Anterior cingulate cortex (tissue), 58 donors: ENCODE results near the gene ZNF282.
"Not testable (repeated sequence)": the region's sequence is repeated elsewhere in the genome, so short reads cannot be mapped to it uniquely, and the experiment has no call there.

Experiments used
- DNase-seq, 58 donors: peaks; one replicate each; lab custom pipeline; 2025; lab: John Stamatoyannopoulos, UW

The ZNF282 gene

DNA sequence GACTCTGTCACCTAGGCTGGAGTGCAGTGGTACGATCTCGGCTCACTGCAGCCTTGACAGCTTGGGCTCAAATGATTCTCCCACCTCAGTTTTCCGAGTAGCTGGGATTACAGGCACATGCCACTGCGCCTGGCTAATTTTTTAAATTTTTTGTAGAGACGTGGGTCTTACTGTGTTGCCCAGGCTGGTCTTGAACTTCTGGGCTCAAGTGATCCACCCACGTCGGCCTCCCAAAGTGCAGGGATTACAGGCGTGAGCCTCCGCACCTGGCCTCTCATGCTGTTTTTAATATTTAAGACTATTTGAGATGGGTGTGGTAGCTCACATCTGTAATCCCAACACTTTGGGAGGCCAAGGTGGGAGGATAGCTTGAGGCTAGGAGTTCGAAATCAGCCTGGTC, 56.2 kb downstream of the ZNF282 start:
- DNase-seq: not testable (repeated sequence)

GRCh38 chr7:149252378-149252777, 57.0 kb downstream of the ZNF282 start:
- DNase-seq: no peak

DNA sequence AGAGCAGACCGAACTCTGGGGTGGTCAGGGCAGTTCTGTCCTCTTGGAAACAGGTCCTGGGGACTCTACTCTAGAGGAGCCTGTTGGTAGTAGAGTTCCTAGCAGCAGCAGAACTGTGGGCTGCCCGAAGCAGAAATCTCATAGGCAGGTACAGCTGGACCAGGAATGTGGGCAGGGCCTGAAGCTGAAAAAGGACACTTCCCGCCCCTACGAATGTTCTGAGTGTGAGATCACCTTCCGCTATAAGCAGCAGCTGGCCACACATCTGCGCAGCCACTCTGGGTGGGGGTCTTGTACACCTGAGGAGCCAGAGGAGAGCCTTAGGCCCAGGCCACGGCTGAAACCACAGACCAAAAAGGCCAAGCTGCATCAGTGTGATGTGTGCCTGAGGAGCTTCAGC, 58.3 kb downstream of the ZNF282 start:
- no peak for DNase-seq

DNA sequence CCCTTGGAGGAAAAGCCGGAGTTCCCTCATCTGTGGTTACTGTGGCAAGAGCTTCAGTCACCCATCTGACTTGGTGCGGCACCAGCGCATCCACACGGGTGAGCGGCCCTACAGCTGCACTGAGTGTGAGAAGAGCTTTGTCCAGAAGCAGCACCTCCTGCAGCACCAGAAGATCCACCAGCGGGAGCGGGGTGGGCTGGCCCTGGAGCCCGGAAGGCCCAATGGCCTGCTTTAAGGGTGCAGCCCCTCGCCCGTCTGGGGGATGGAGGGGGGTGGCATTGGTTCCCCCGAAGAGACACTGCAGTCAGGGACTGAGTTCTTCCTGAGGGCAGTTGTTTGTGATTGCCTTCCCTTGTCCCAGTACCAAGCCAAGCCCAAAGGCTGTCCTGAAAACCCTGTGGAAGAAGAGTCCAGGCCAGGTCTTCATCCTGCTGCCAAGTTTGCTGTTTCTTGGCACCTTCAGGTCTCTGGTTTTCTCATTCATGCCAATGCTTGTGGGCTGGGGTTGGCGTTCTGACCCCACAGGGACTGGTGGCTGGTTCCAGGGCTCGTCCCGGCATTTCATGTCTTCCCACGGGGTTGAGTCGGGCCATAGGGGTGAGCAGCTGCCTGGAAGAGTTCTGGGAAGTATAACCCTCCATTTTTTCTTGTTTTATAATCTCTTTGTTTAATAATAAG, 59.0 kb downstream of the ZNF282 start:
- DNase-seq: peak in 7 of 58 donors; percentile 3 to 19 (median 7)

GRCh38 chr7:149255174-149255573, 59.8 kb downstream of the ZNF282 start:
- no peak for DNase-seq

GRCh38 chr7:149256568-149256967, 61.2 kb downstream of the ZNF282 start:
- no peak for DNase-seq

GRCh38 chr7:149257146-149257545, 61.8 kb downstream of the ZNF282 start:
- DNase-seq: no peak

- peak in 4 of 58 donors; percentile 3 to 39 (median 28) for DNase-seq
Observed at GRCh38 chr7:149261316-149261828, 66.0 kb downstream of the ZNF282 start.

DNA sequence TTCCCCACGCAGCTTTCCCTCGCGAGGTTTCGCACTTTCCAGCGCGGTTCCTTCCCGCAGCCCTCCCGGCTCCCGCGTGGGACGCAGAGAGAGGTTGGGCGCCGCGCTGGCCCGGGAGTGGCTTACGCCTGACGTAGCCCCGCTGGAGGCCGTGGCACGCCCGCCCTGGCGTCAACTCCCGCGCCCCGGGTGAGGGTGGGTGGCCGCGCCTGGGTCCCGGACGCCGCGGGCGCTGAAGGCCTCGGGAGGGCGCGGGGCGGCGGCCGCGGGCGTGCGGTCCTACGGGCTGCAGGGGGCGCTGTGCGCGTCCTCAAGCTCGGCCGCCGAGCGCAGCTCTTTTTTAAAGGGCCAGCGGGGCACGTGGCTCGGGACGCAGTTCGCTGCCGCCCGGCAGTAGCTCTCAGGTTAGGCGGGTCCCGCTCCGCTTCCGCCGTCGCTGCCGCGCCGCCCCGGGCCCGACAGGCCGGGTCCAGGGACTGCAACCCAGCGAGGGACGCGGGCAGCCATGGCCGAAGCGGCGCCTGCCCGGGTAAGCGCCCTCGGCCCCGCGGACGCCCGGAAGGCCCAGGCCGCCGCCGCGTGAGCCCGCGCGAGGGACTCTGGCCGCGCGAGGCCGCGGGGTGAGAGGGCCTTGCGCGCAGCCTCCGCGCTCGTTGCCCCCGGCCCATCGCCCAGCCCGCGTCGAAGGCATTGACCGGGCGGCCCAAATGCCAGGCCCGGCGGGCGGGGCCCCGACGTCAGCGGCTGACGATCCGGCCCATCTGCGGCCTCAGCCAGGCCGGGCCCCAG, 66.7 kb downstream of the ZNF282 start, which contains the start of gene ZNF783:
Gene ZNF783 (plus strand): TSS at position 368 of the 789 bp plus-strand sequence. CDS start 138 bp downstream, at position 506.
- peak; percentile 38 to 93 (median 76) for DNase-seq

- no peak for DNase-seq
Observed at GRCh38 chr7:149266451-149266850, 71.1 kb downstream of the ZNF282 start.

GRCh38 chr7:149267733-149268132, 72.4 kb downstream of the ZNF282 start:
- no peak for DNase-seq

DNA sequence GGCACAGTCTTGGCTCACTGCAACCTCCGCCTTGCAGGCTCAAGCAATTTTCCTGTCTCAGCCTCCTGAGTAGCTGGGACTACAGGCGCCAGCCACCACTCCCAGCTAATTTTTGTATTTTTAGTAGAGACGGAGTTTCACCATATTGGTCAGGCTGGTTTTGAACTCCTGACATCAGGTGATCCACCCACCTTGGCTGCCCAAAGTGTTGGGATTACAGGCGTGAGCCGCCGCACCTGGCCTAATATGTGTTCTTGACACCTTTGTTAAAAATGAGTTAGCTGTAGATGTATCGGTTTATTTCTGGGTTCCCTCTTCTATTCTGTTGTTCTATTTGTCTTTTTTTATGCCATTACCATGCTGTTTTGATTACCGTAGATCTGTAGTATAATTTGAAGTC, 79.1 kb downstream of the ZNF282 start:
- DNase-seq: not testable (repeated sequence)
